Activated naive CD8-positive, alpha-beta T cell (primary cell): ENCODE results near the gene NXPH2.
"Not testable (repeated sequence)": the region's sequence is repeated elsewhere in the genome, so short reads cannot be mapped to it uniquely, and the experiment has no call there.

Source experiments
- H3K27ac Mint-ChIP-seq: one replicate; pipeline ENCODE4 v1.8.0; 2021; ENCODE audit warnings: mixed read lengths
- H3K27me3 Mint-ChIP-seq: one replicate; pipeline ENCODE4 v1.8.0; 2021; ENCODE audit warnings: mixed read lengths
- H3K36me3 Mint-ChIP-seq: one replicate; pipeline ENCODE4 v1.8.0; 2021; ENCODE audit warnings: mixed read lengths
- H3K4me1 Mint-ChIP-seq: one replicate; pipeline ENCODE4 v1.8.0; 2021; ENCODE audit warnings: low read depth, mixed read lengths
- H3K4me3 Mint-ChIP-seq: one replicate; pipeline ENCODE4 v1.8.0; 2021; ENCODE audit warnings: mild to moderate bottlenecking, mixed read lengths
- H3K9me3 Mint-ChIP-seq: one replicate; pipeline ENCODE4 v1.8.0; 2021; ENCODE audit warnings: low read depth, mixed read lengths

Gene NXPH2

DNA sequence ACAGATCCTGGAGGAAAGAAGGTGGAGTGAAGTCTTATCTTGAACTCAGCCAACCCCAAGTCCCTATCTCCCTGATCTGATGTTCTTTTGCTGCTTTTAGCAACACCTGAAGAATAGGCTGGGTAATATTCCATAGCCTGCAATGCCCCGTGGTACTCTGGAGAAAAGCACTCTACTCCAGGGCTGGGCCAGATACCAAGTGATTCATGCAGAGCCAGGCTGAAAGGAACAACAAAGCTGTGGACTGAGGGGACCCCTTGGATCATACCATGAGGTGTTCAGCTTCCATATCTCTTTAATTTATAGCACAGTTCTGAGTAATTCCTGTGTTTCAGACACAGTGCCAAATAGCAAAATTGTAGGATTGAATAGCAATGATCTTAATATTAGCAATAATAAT, 130.6 kb downstream of the NXPH2 start:
- Mint-ChIP-seq H3K4me1 (no peaks in the 10 kb centered on the region), H3K27me3 (peaks cover 1% of the 10 kb centered on the region), H3K27ac (no peak overlapping the region), H3K9me3 (no peaks in the 10 kb centered on the region), H3K36me3 (no peaks in the 10 kb centered on the region), H3K4me3 (no peak overlapping the region)

DNA sequence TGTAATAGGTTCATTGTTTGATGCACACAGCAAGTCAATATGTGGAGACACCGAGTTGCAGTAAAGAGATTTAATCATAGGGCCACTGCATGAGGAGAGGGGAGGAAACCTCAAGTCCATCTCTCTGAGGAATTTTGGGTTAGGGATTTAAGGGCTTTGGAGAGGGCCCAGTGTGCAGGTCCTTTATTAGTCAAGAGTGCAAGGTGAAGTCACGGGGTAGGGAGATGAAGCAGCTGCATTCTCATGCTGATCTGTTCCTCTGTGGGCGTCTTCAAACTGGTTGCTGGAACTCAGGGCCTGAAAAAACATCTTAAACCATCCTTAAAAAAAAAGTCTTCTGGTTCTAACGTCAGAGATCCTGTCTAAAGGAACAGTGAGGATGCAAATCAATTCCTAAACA, 131.6 kb downstream of the NXPH2 start:
- H3K27me3 Mint-ChIP-seq: peaks cover 1% of the 10 kb centered on the region
- no peaks in the 10 kb centered on the region for H3K9me3 Mint-ChIP-seq
- no peak overlapping the region for H3K4me3 Mint-ChIP-seq
- no peaks in the 10 kb centered on the region for H3K4me1 Mint-ChIP-seq
- H3K27ac Mint-ChIP-seq: no peak overlapping the region
- H3K36me3 Mint-ChIP-seq: no peaks in the 10 kb centered on the region

DNA sequence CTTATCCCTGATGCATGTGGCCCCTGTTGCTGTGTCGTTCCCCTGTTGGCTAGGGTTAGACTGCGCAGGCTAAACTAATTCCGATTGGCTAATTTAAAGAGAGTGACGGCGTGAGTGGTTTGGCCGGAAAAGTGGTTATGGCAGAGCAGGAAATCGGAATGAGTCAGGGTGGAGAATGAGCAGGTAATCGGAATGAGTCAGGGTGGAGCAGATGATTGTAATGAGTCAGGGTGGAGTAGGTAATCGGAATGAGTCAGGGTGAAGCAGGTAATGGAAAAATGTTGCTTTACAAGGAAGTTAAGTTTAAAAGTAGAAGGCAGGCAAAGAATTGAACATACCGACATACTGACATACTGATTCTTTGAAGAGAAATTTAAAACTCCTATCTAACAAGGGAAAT, 135.4 kb downstream of the NXPH2 start:
- H3K27ac Mint-ChIP-seq, H3K9me3 Mint-ChIP-seq, H3K4me3 Mint-ChIP-seq, H3K4me1 Mint-ChIP-seq, H3K36me3 Mint-ChIP-seq, H3K27me3 Mint-ChIP-seq: not testable (repeated sequence)

DNA sequence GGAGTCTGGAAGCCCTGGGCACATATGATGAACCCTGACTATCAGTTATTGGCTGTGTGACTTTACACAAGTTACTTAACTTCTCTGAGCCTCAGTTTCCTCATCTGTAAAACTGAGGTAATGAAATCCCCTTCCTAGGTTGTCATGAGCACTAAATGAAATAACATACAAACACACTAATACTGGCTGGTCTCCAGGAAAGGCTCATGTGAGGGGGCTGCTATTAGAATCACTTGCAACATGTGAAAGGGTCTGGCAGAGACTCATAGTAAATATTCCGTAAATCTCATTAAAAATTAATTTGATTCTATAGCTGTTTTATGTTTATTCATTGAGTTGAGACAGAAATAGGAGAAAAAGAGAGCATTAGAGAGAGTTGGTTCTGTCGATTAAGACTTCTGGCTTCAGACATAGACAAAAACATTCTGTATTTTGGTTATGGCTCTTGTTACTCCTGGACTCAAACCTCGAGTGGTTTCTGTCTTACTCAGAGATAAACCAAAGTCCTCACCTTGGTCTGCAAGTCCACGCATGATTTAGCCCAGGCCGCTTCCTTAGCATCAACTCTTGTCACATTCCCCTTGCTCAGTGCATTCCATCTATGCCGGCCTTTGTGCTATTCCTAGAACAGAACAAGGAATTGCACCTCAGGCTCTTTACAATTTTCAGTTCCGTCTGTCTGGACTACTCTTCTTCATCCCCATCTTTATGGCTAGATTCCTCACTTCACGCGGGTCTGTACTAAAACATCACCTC, 139.1 kb downstream of the NXPH2 start:
- Mint-ChIP-seq H3K27me3 (no peaks in the 10 kb centered on the region), H3K36me3 (no peaks in the 10 kb centered on the region), H3K4me1 (no peaks in the 10 kb centered on the region), H3K27ac (no peak overlapping the region), H3K4me3 (no peak overlapping the region), H3K9me3 (no peaks in the 10 kb centered on the region)

DNA sequence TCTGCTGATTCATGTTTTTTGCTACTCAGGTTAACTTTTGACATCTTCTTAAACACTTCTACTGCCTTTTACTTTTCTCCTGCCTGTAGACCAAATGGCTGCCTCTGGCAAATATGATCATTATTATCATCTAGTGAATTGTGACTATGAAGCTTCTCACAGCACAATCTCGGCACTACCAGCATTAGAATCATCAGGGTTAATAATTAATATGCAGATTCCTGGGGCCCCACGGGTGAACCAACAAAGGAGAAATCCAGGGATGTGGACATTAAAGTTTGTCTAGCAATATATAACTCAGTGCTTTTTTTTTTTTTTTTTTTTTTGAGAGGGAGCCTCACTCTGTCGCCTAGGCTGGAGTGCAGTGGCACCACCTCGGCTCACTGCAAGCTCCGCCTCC, 142.5 kb downstream of the NXPH2 start:
- peaks cover 2% of the 10 kb centered on the region for H3K27me3 Mint-ChIP-seq
- no peaks in the 10 kb centered on the region for H3K4me1 Mint-ChIP-seq
- no peak overlapping the region for H3K27ac Mint-ChIP-seq
- no peaks in the 10 kb centered on the region for H3K9me3 Mint-ChIP-seq
- H3K4me3 Mint-ChIP-seq: no peak overlapping the region
- H3K36me3 Mint-ChIP-seq: no peaks in the 10 kb centered on the region

DNA sequence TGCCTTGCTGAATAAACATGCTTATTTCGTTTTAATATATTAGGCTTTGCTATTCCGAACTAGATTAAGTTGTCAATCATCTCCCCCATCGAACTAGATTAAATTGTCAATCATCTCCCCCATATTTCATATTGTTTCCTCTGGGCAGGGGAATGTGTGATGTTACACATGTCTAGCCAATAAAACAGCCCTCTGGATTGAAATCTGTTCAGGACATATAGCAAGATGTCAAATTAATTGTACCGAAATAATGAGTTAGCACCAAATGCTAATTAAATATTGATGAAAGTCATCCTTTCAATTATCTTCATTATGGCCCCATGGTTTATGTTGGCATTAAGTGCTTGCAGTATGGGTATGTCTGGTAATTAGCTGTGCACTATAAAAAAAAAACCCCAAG, 143.1 kb downstream of the NXPH2 start:
- Mint-ChIP-seq H3K36me3 (no peaks in the 10 kb centered on the region), H3K4me1 (no peaks in the 10 kb centered on the region), H3K27ac (no peak overlapping the region), H3K9me3 (no peaks in the 10 kb centered on the region), H3K4me3 (no peak overlapping the region), H3K27me3 (peaks cover 2% of the 10 kb centered on the region)

DNA sequence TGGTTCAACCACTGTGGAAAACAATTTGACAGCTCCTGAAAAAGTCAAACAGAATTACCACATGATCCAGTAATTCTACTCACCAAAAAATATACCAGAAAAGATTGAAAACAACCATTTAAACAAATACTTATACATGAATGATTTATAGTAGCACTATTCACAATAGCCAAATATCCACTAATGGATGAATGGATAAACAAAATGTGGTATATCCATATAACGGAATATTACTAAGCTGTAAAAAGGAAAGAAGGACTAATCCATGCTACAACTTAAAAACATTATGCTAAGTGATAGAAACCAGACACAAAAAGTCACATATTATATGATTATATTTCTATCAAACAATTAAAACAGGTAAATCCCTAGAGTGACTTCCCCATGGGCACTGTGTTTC, 147.1 kb downstream of the NXPH2 start:
- Mint-ChIP-seq H3K4me1 (no peaks in the 10 kb centered on the region), H3K27me3 (peaks cover 4% of the 10 kb centered on the region), H3K36me3 (no peaks in the 10 kb centered on the region), H3K4me3 (no peak overlapping the region), H3K27ac (no peak overlapping the region), H3K9me3 (no peaks in the 10 kb centered on the region)

DNA sequence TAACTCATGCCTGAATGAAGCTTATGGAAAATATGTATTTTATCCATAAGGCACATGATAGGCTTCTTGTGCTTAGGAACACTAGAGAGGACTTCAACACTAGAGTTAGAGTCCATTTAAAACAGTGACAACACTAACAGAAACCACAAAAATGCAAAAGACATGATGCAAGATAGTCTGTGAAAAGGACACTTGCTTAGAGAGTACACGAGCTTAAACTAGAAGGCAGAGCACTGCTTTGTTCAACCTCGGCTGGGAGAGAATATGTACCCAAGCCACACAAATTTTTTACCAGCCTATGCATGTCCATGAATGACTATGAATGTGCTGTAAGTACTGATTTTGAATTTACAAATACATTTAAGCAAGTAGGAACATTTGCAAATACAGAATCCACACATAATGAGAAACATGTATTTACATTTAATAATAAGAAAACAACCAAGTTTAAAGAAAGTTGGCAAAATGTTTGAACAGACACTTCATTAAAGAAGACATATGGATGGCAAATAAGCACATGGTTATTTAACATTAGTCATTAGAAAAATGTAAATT, 148.0 kb downstream of the NXPH2 start:
- H3K27me3 Mint-ChIP-seq: peaks cover 8% of the 10 kb centered on the region
- no peaks in the 10 kb centered on the region for H3K9me3 Mint-ChIP-seq
- no peak overlapping the region for H3K27ac Mint-ChIP-seq
- no peak overlapping the region for H3K4me3 Mint-ChIP-seq
- H3K36me3 Mint-ChIP-seq: no peaks in the 10 kb centered on the region
- H3K4me1 Mint-ChIP-seq: no peaks in the 10 kb centered on the region

DNA sequence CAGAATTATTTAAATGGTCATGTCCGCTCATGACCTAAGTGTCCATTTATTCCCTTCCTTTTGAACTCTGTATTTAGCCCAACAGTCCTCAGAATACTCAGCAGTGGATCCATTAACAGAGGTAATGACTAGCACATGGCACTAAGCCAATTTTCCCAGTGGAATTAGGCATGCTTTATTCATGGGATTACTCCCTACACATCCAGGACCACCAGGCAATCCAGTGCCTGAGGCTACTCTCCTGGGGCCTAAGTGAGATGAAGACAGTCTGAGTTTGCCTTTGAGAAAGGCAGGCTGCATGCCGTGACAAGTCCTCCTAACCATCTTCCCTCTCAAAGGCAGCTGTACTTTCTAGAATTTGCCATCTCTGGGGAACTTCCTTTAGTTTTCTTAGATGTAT, 150.0 kb downstream of the NXPH2 start:
- Mint-ChIP-seq H3K36me3 (no peaks in the 10 kb centered on the region), H3K27ac (no peak overlapping the region), H3K27me3 (peaks cover 11% of the 10 kb centered on the region), H3K4me1 (no peaks in the 10 kb centered on the region), H3K4me3 (no peak overlapping the region), H3K9me3 (no peaks in the 10 kb centered on the region)

DNA sequence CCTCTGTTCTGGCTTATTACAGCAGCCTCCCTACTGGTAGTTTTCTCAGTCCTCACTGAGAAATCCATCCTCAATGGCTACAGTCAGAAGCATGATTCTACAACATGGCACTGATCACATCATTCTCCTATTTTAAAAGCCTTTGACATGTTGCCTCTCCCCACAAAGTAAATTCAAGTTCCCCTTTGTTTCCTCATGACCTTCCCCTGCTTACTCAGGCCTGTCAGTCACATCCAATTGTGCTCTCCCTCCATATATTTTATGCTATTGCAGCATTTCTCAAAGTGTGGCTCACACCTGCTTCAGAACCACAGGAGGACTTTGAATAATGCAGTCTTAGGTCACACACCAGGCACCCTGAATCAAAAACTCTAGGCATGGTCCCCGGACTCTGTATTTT, 154.0 kb downstream of the NXPH2 start:
- H3K27ac Mint-ChIP-seq: no peak overlapping the region
- peaks cover 3% of the 10 kb centered on the region for H3K9me3 Mint-ChIP-seq
- no peaks in the 10 kb centered on the region for H3K4me1 Mint-ChIP-seq
- H3K27me3 Mint-ChIP-seq: peaks cover 9% of the 10 kb centered on the region
- no peak overlapping the region for H3K4me3 Mint-ChIP-seq
- no peaks in the 10 kb centered on the region for H3K36me3 Mint-ChIP-seq

DNA sequence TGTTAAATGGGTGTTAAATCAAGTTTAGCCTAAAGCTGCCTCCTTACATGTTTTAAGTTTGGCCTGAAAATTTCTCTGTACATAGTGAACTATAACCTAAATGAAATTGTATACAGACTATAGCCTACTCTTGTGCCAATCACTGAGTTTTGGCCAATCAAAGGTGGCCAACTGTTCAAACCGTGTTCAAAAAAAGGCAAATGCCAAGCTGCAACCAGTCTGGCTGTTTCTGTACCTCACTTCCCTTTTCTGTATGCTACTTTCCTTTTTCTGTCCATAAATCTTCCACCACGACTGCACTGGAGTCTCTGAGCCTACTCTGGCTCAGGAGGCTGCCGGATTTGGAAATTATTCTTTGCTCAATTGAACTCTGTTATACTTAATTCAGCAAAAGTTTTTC, 157.6 kb downstream of the NXPH2 start:
- Mint-ChIP-seq H3K27me3 (peaks cover 10% of the 10 kb centered on the region), H3K36me3 (no peaks in the 10 kb centered on the region), H3K4me1 (no peaks in the 10 kb centered on the region), H3K27ac (no peak overlapping the region), H3K4me3 (no peak overlapping the region), H3K9me3 (peaks cover 3% of the 10 kb centered on the region)

DNA sequence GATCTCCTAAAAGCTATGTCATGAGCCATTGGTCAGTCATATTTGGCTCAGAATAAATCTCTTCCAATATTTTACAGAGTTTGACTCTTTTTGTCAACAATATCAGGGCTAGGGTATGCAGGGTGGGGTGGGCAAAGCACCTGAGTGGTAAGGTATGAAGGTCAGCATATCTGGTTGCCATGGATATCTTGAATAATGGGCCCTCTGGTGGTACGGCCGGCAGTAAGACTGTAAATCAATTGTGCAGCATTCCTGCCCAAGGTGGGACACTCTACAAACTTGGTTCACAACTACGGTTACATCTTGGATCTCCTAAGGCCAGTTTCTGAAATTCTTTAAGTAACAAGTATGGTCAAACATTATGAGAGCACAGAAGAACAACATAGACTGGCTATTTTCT, 159.1 kb downstream of the NXPH2 start:
- H3K27ac Mint-ChIP-seq: no peak overlapping the region
- no peaks in the 10 kb centered on the region for H3K4me1 Mint-ChIP-seq
- peaks cover 4% of the 10 kb centered on the region for H3K27me3 Mint-ChIP-seq
- no peaks in the 10 kb centered on the region for H3K36me3 Mint-ChIP-seq
- H3K4me3 Mint-ChIP-seq: no peak overlapping the region
- peaks cover 3% of the 10 kb centered on the region for H3K9me3 Mint-ChIP-seq

DNA sequence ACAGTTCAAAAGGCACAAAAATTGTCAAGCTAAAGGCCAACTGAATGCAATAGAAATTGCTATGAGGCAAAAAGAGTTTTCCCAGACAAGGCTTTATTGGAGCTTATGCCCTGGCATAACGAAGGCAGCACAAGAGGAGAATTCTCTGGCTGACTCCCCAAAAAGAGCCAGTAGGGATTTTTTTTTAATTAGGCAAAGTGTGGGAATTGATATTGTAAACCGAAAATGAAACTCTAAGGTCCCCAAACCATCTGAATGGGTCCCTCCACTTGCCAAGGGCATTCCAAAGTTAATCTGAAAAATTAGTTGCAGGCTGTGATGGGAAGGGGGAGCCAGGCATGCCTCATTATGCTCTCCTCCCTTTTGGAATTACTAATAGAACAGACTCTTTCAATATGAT, 159.8 kb downstream of the NXPH2 start:
- peaks cover 4% of the 10 kb centered on the region for H3K27me3 Mint-ChIP-seq
- H3K4me1 Mint-ChIP-seq: no peaks in the 10 kb centered on the region
- H3K27ac Mint-ChIP-seq: no peak overlapping the region

More for the DNA sequence above, 159.8 kb downstream of the NXPH2 start:
- peaks cover 3% of the 10 kb centered on the region for H3K9me3 Mint-ChIP-seq
- no peaks in the 10 kb centered on the region for H3K36me3 Mint-ChIP-seq
- no peak overlapping the region for H3K4me3 Mint-ChIP-seq
